GM12878 (cell line): ENCODE measurements around the gene TTC23L. TPM values are rescaled to one million over a fixed set of nuclear protein-coding genes. Genes with fewer than 3 reads are reported as not detected.

ENCODE experiments used
- ATAC-seq: fragments of 200-7000 bp; cut with Tn5 transposase; 3 replicates; pipeline ENCODE4 v1.9.1; 2020; ENCODE audit warnings: mild to moderate bottlenecking, moderate library complexity
- BruUV-seq: library from RNA; stranded (reverse); fragments of 400-500 nt; replicated peaks from 2 replicates; lab custom pipeline; 2021; lab: Mats Ljungman, UMichigan
- CTCF ChIA-PET: fragments of 300-600 bp; sonication (Branson Sonifier 250); formaldehyde crosslinking; extraction: SDS; loops from one replicate; lab custom pipeline; 2021; ENCODE audit warnings: inconsistent platforms; lab: Yijun Ruan, JAX
- POLR2A ChIA-PET: fragments of 350-600 bp; formaldehyde crosslinking; extraction: SDS; loops from one replicate; lab custom pipeline; 2021; ENCODE audit warnings: inconsistent platforms; lab: Charles Lee
- RAD21 ChIA-PET: fragments of 300-600 bp; sonication (Branson Sonifier 250); formaldehyde crosslinking; loops from one replicate; lab custom pipeline; 2023; ENCODE audit warnings: antibody characterized with exemption; ENCODE audit not compliant: unreplicated experiment; lab: Charles Lee
- SMC1A ChIA-PET: fragments of 300-600 bp; sonication (Branson Sonifier 250); formaldehyde crosslinking; loops from one replicate; lab custom pipeline; 2023; ENCODE audit not compliant: unreplicated experiment, uncharacterized antibody; lab: Charles Lee
- DNase-seq: peaks from one replicate; pipeline ENCODE4 v3.0.0-alpha.2; 2011; ENCODE audit warnings: low read depth, low spot score
- FAIRE-seq: peaks from 3 replicates; lab custom pipeline; 2011; peaks lifted over from hg19 to GRCh38; lab: Jason Lieb, UNC
- H2AFZ ChIP-seq: 2 replicates; pipeline ENCODE4 v1.6.0; 2011; ENCODE audit warnings: low read depth, low read length, control low read depth; ENCODE audit not compliant: control insufficient read depth
- H3K27ac ChIP-seq: 2 replicates; pipeline ENCODE4 v1.5.1; 2011; ENCODE audit warnings: control low read depth; ENCODE audit not compliant: control insufficient read depth, insufficient read depth
- H3K27me3 ChIP-seq, 2 experiments: replicated peaks in 1 of 2; 2 replicates each; pipeline versions ENCODE4 v1.6.0 to v1.6.1; 2011; ENCODE audit warnings: low read length in 1 of 2; ENCODE audit not compliant: control insufficient read depth in 2 of 2, insufficient read depth in 2 of 2
- H3K36me3 ChIP-seq, 2 experiments: 2 replicates each; pipeline ENCODE4 v1.5.1; 2011; ENCODE audit warnings: low read length in 1 of 2; ENCODE audit not compliant: control insufficient read depth in 2 of 2, insufficient read depth in 2 of 2
- H3K4me1 ChIP-seq: 2 replicates; pipeline ENCODE4 v1.6.1; 2011; ENCODE audit warnings: mild to moderate bottlenecking, low read length, moderate library complexity, mixed read lengths; ENCODE audit not compliant: control insufficient read depth, insufficient read depth
- H3K4me2 ChIP-seq: 2 replicates; pipeline ENCODE4 v1.6.0; 2011; ENCODE audit warnings: control low read depth; ENCODE audit not compliant: control insufficient read depth, insufficient read depth
- H3K4me3 ChIP-seq: fragments of 200-600 bp; sonication (generic); 2 replicates; pipeline ENCODE4 v1.5.1; 2016
- H3K79me2 ChIP-seq: 2 replicates; pipeline ENCODE4 v1.6.0; 2011; ENCODE audit warnings: low read length; ENCODE audit not compliant: control insufficient read depth, insufficient read depth
- H3K9ac ChIP-seq: 2 replicates; pipeline ENCODE4 v1.8.0; 2011; ENCODE audit warnings: low read length, control low read depth, mixed read lengths; ENCODE audit not compliant: control insufficient read depth, insufficient read depth
- H3K9me3 ChIP-seq: replicated peaks from 3 replicates; pipeline ENCODE4 v1.5.1; 2011; ENCODE audit warnings: mild to moderate bottlenecking, low read length; ENCODE audit not compliant: control insufficient read depth, insufficient read depth
- H4K20me1 ChIP-seq: 2 replicates; pipeline ENCODE4 v1.6.0; 2011; ENCODE audit not compliant: control insufficient read depth, insufficient read depth
- ATF7 ChIP-seq: fragments of 450-650 bp; IDR thresholded peaks from 2 replicates; pipeline ENCODE4 v1.6.1; 2016; ENCODE audit warnings: low read depth, mild to moderate bottlenecking
- BHLHE40 ChIP-seq, 2 experiments: fragments of 450-650 bp in 1 of 2; IDR thresholded peaks; 2 replicates each; pipeline ENCODE4 v1.6.1; 2011 to 2017; ENCODE audit warnings: low read depth in 2 of 2, borderline replicate concordance in 1 of 2, improper control_type of control experiment in 1 of 2, low read length in 1 of 2, mild to moderate bottlenecking in 1 of 2
- CEBPB ChIP-seq, 2 experiments: fragments of 150-350 bp in 1 of 2; IDR thresholded peaks; 2 replicates each; pipeline ENCODE4 v1.6.1; 2012 to 2014; ENCODE audit warnings: low read depth in 2 of 2, low read length in 2 of 2, borderline replicate concordance in 1 of 2, inconsistent platforms in 1 of 2
- EED ChIP-seq: sonication (generic); IDR thresholded peaks from 2 replicates; pipeline ENCODE4 v1.6.1; 2016; ENCODE audit warnings: antibody characterized with exemption, low read depth
- ESRRA ChIP-seq: IDR thresholded peaks from 2 replicates; pipeline ENCODE4 v1.6.1; 2012; ENCODE audit warnings: mild to moderate bottlenecking, low read length, improper control_type of control experiment
- GATAD2B ChIP-seq: fragments of 450-650 bp; conservative IDR thresholded peaks from 2 replicates; pipeline ENCODE4 v1.6.1; 2017; ENCODE audit warnings: low read depth, mild to moderate bottlenecking, moderate library complexity
- HDGF ChIP-seq: fragments of 450-650 bp; IDR thresholded peaks from 2 replicates; pipeline ENCODE4 v1.6.1; 2016; ENCODE audit warnings: antibody characterized with exemption
- MEF2A ChIP-seq: IDR thresholded peaks from 2 replicates; pipeline ENCODE4 v1.6.1; 2011; ENCODE audit warnings: low read depth, mild to moderate bottlenecking, low read length, moderate library complexity; ENCODE audit not compliant: insufficient read depth
- MYB ChIP-seq: fragments of 150-350 bp; IDR thresholded peaks from 2 replicates; pipeline ENCODE4 v1.6.1; 2014; ENCODE audit warnings: mild to moderate bottlenecking, low read depth, low read length, borderline replicate concordance
- NFIC ChIP-seq: IDR thresholded peaks from 2 replicates; pipeline ENCODE4 v1.6.1; 2012; ENCODE audit warnings: low read depth, mild to moderate bottlenecking, inconsistent platforms, low read length, moderate library complexity
- NFYB ChIP-seq: IDR thresholded peaks from 2 replicates; pipeline ENCODE4 v1.6.1; 2011; ENCODE audit warnings: low read depth, mild to moderate bottlenecking, low read length, improper control_type of control experiment, moderate library complexity; ENCODE audit not compliant: insufficient read depth
- PAX8 ChIP-seq: fragments of 450-650 bp; IDR thresholded peaks from 2 replicates; pipeline ENCODE4 v1.6.1; 2017; ENCODE audit warnings: mild to moderate bottlenecking, moderate library complexity
- PML ChIP-seq: IDR thresholded peaks from 2 replicates; pipeline ENCODE4 v1.6.1; 2012; ENCODE audit warnings: low read length, inconsistent platforms
- SMAD5 ChIP-seq: IDR thresholded peaks from 2 replicates; pipeline ENCODE4 v1.6.1; 2016; ENCODE audit warnings: antibody characterized with exemption, low read depth
- SUZ12 ChIP-seq: fragments of 200-600 bp; sonication (generic); IDR thresholded peaks from one replicate; pipeline ENCODE4 v1.6.1; 2018; ENCODE audit warnings: antibody characterized with exemption, mild to moderate bottlenecking; ENCODE audit not compliant: unreplicated experiment
- TBL1XR1 ChIP-seq: IDR thresholded peaks from 2 replicates; pipeline ENCODE4 v1.6.1; 2012; ENCODE audit warnings: low read depth, low read length, improper control_type of control experiment
- WRNIP1 ChIP-seq: IDR thresholded peaks from 2 replicates; pipeline ENCODE4 v1.6.1; 2011; ENCODE audit warnings: low read depth, low read length, improper control_type of control experiment, borderline replicate concordance
- ZNF24 ChIP-seq: fragments of 450-650 bp; IDR thresholded peaks from 2 replicates; pipeline ENCODE4 v1.6.1; 2017; ENCODE audit warnings: antibody characterized with exemption, mild to moderate bottlenecking
- WGBS: methylation state at CpG from one replicate; pipeline ENCODE4 v1.1.6; 2016; ENCODE audit warnings: low lambda C conversion rate; ENCODE audit not compliant: insufficient replicate concordance, insufficient coverage; ENCODE audit errors: missing lambda C conversion rate; 5-methylcytosine and 5-hydroxymethylcytosine counted together
- in situ Hi-C: fragments of 300-500 bp; cut with MboI; formaldehyde crosslinking; loops from 9 replicates; pipeline ENCODE4 v1.14.3; 2018; ENCODE audit warnings: mixed read lengths
- intact Hi-C: fragments of 100-400 bp; cut with micrococcal nuclease; formaldehyde crosslinking; loops from one replicate; pipeline ENCODE4 v1.14.2; 2022; ENCODE audit not compliant: unreplicated experiment
- polyA plus RNA-seq, 11 experiments: library from polyadenylated mRNA; depleted of rRNA in 4 of 11; unstranded in 6 of 11; stranded (reverse) in 5 of 11; fragments of >200 nt; fragmentation: Nextera tagmentation in 4 of 11; fragmentation: Illumina TruSeq in 1 of 11; extraction: Ambion mirVana in 4 of 11; extraction: Trizol in 1 of 11; gene quantifications; 1 replicate in 1 of 11; 2 replicates in 10 of 11; pipeline versions ENCODE4 v1.2.1 to v1.2.3, GENCODE V29; 2011 to 2016; ENCODE audit warnings: inconsistent platforms in 2 of 11, missing spikeins in 2 of 11, low read depth in 1 of 11
- total RNA-seq, 4 experiments: library from RNA; depleted of rRNA in 3 of 4; stranded (reverse); fragments of >200 nt in 3 of 4; fragmentation: Illumina TruSeq in 1 of 4; extraction: Trizol in 1 of 4; gene quantifications; 2 replicates each; pipeline versions ENCODE4 v1.2.1 to v1.2.3, GENCODE V29; 2013 to 2021
- TF ChIP-seq, protein P1 (sequence below): fragments of 450-650 bp; IDR thresholded peaks from 2 replicates; pipeline ENCODE4 v1.6.1; 2014; ENCODE audit warnings: mild to moderate bottlenecking
- TF ChIP-seq, protein P2 (sequence below): IDR thresholded peaks from 2 replicates; pipeline ENCODE4 v1.6.1; 2011; ENCODE audit warnings: low read depth, low read length, improper control_type of control experiment, borderline replicate concordance

TTC23L gene
- total and polyA plus RNA-seq, 10 of the 15 experiments (the other 5 are each of a cell fraction or from before 2014, with no cell fraction given), result 0.09 to 0.34 TPM; not detected in 8

DNA sequence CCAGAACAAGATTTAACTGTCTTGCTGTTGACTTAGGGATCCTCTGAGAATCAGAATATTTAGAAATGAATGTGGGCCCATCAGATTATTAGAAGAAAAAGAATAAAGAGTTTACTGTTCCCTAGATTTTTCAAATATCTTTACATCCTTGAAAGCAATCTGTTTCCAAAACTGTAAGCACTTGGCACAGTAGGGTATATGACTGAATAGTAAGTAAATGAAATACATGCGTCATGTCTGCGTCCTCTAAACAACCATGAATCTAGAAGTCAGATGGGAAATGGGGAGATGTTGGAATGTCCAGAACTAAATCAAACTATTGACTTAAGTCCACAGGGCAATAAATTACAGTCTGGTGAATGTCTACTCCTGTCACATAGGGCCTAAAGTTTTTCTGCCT lies 26.1 kb downstream of the TTC23L start:
- ATAC-seq (no peak), FAIRE-seq (no peak), DNase-seq (no peak)
- no peaks in the 10 kb centered on the region for H3K9me3 ChIP-seq
- H4K20me1 ChIP-seq, result no peaks in the 10 kb centered on the region
- intact Hi-C loops, result no loop called here
- TF ChIP-seq, protein P1, sequence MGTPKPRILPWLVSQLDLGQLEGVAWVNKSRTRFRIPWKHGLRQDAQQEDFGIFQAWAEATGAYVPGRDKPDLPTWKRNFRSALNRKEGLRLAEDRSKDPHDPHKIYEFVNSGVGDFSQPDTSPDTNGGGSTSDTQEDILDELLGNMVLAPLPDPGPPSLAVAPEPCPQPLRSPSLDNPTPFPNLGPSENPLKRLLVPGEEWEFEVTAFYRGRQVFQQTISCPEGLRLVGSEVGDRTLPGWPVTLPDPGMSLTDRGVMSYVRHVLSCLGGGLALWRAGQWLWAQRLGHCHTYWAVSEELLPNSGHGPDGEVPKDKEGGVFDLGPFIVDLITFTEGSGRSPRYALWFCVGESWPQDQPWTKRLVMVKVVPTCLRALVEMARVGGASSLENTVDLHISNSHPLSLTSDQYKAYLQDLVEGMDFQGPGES, result no peak
- no peak for TF ChIP-seq SUZ12
- TF ChIP-seq WRNIP1, result no peak
- no peak for TF ChIP-seq EED
- TF ChIP-seq, protein P2, sequence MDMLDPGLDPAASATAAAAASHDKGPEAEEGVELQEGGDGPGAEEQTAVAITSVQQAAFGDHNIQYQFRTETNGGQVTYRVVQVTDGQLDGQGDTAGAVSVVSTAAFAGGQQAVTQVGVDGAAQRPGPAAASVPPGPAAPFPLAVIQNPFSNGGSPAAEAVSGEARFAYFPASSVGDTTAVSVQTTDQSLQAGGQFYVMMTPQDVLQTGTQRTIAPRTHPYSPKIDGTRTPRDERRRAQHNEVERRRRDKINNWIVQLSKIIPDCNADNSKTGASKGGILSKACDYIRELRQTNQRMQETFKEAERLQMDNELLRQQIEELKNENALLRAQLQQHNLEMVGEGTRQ, result no peak
- no peak for TF ChIP-seq TBL1XR1
- no peak for TF ChIP-seq HDGF
- no peak for TF ChIP-seq BHLHE40 (IDR thresholded peaks at IDR 0.05; ENCODE audit: borderline replicate concordance in 1 of 2, low read depth in 2 of 2, low read length in 1 of 2)
- TF ChIP-seq SMAD5, result no peak
- no peak for TF ChIP-seq GATAD2B
- no peak for TF ChIP-seq CEBPB (IDR thresholded peaks at IDR 0.05; ENCODE audit: borderline replicate concordance in 1 of 2, low read depth in 2 of 2, low read length in 2 of 2)
- no peak for TF ChIP-seq NFIC
- no peak for TF ChIP-seq PML
- no peak for TF ChIP-seq ZNF24
- no peak for TF ChIP-seq ESRRA
- TF ChIP-seq MEF2A, result no peak
- no peak for TF ChIP-seq PAX8
- no peak for TF ChIP-seq ATF7
- no peak for TF ChIP-seq MYB
- TF ChIP-seq NFYB, result no peak
- H2AFZ ChIP-seq, result no peak overlapping the region
- BruUV-seq, result no TSS peak
- no peaks in the 10 kb centered on the region for H3K36me3 ChIP-seq
- no peaks in the 10 kb centered on the region for H3K4me1 ChIP-seq
- H3K79me2 ChIP-seq, result no peaks in the 10 kb centered on the region
- ChIA-PET SMC1A (no interaction called here), POLR2A (no interaction called here), CTCF (no interaction called here), RAD21 (no interaction called here)
- H3K4me3 ChIP-seq, result no peak overlapping the region
- no peak overlapping the region for H3K4me2 ChIP-seq
- 90% methylated on average over 2 of the region's 2 CpGs for WGBS
- H3K9ac ChIP-seq, result no peak overlapping the region
- in situ Hi-C loops, result loop anchor here (25.0 kb wide), 1 partner anchor 678 kb away; no protein-coding TSS in a partner anchor
- no peak overlapping the region for H3K27ac ChIP-seq
- H3K27me3 ChIP-seq, result no peaks in the 10 kb centered on the region
